GM21825 (cell line): Measurements from ENCODE around the gene ZNF559.
A peak's percentile ranks its signal among the peaks of the same experiment; 100 is the strongest.
"Not testable (repeated sequence)": the region's sequence is repeated elsewhere in the genome, so short reads cannot be mapped to it uniquely, and the experiment has no call there.

Source experiments
- ATAC-seq: cut with Tn5 transposase; IDR thresholded peaks from one replicate; pipeline ENCODE4 v1.9.1; 2021; ENCODE audit warnings: mild to moderate bottlenecking, moderate library complexity; ENCODE audit not compliant: unreplicated experiment

Gene ZNF559

GRCh38 chr19:9323919-9324583 lies at the start of gene ZNF559:
TSS of gene ZNF559 (plus strand) at chr19:9324179. CDS start at chr19:9338550, 14,371 bp downstream.
- ATAC-seq = peak; percentile 94

DNA sequence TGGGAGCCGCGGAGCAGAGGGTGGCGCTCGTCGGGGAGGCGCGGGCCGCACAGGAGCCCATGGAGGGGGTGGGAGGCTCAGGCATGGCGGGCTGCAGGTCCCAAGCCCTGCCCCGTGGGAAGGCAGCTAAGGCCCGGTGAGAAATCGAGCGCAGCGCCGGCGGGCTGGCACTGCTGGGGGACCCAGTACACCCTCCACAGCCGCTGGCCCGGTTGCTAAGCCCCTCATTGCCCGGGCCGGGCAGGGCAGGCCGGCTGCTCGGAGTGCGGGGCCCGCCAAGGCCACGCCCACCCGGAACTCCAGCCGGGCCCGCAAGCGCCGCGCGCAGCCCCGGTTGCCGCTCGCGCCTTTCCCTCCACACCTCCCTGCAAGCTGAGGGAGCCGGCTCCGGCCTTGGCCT lies 40.5 kb upstream of the ZNF559 start:
- ATAC-seq = not testable (repeated sequence)

DNA sequence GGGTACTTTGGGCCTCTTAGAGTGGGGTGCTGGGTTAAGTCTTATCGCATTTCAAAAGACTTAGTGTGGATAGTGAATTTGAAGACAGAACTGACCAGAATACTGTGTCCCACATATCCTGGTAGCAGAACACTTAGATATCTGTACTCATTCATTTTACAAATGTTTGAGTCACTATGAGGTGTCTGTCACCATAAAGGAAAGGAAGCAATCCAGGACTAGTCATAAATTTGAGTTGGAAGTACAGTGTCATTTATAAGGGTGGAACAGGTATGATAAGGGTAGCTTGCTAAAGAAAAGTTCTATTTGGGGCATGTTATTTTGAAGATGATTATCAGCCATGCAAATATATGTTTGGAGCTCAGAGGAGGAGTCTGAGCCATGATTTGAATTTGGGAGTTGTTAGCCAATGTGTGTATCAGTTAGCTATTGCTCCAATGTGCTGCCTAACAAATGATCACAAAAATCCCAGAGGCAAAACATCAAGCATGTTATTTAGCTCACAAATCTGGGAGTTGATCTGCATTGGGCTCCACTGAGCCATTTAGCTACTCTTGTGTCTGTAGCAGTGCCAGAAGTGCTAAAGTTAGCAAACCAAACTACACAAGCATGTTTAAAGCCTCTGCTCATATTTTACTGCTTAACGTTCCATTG lies 34.6 kb upstream of the ZNF559 start:
- no peak for ATAC-seq

DNA sequence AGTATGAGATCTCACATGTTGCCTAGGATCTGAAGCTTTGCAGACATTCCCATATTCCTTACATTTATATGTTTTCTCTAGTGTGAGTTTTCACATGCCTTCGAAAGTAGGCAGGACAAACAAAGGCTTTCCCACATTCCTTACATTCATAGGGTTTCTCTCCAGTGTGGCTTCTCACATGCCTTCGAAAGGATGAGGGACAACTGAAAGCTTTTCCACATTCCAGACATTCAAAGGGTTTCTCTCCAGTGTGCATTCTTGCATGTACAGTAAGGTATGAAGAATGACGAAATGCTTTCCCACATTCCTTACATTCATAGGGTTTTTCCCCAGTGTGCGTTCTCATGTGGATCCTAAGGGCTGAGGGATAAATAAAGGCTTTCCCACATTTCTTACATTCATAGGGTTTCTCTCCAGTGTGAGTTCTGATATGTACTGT lies 28.5 kb upstream of the ZNF559 start:
- ATAC-seq = no peak

GRCh38 chr19:9296336-9296735 lies 27.6 kb upstream of the ZNF559 start:
- no peak for ATAC-seq

DNA sequence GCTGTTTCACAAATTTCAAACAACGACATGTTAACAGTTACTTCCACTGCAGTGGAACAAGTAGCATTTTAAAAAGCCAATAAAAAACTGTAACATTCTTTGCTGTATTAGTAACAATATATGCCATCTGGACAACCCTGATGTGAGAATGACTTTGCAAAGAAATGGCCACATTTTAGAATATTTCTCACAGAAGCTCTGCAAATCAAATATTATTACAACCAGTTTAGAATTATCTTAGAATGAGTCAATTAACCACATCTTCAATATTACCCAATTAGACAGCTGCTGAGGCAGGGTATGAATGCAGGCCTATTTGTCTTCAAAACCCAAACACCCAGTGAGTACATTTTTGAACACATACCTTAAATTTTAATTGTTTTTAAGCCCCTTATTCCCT lies 17.5 kb upstream of the ZNF559 start:
- ATAC-seq = no peak

DNA sequence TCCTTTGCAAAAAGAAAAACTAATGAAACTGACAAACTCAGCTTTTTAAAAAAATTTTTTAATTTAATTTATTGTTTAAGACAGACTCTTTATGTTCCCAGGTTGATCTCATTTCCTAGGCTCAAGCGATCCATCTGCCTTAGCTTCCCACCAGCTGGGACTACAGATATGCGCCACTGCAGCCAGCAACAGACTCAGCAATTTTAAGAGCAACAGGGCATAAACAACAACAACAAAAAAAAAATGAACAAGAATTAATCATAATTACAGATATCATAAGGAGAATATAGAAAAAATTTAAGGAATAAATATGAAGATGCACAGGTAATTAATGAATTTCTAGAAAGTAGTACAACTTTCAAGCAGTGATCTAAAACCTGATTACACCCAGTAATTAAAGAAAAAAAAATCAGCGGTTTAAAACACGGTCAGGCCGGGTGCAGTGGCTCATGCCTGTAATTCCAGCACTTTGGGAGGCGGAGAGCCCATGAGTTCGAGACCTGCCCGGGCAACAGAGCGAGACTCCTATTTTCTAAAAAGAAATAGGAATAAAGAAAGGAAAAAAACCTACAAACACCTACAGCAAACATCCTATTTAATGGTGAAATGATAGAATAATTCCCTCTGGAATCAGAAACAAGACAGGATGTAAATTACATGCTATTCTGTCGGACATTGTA lies 15.7 kb upstream of the ZNF559 start:
- no peak for ATAC-seq

DNA sequence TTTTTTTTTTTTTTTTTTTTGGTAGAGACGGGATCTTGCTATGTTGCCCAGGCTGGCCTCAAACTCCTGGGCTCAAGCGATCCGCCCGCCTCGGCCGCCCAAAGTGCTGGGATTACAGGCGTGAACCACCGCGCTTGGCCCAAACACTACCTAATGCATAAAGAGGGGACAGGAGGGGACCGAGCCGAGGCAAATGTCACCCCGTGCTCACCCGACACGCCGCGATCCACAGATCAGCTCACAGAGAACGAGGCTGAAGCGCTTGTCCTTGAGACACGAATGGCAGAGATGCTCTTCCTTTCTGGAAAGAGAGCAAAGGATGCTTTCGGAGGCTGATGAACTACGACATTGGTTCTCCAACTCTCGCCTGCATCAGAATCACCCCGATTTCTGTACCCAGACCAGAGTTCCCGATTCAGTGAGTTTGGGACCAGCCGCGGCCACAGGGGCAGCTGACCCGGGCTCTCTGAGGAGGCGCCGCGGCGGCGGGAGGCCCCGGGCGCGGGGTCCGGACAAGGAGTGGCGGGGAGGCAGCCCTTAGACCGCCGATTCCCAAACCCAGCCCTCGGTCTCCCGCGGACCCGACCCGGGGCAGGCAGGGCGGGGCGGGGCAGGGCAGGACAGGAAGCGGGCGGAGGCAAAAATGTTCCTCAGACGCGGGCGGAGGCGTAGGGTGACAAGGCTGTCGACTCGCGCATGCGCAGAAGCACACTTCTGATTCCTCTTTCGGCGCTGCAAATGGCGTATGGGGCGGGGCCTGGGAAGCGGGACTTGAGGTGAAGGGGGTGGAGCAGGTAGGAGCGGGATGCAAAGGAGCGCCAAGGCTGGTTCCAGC lies 14.6 kb upstream of the ZNF559 start, which contains the start of gene ZNF699:
Gene ZNF699 (minus strand): TSS at position 700 of the 835 bp plus-strand sequence. CDS start 4,719 bp downstream, outside the sequence.
- peak; percentile 85 for ATAC-seq

DNA sequence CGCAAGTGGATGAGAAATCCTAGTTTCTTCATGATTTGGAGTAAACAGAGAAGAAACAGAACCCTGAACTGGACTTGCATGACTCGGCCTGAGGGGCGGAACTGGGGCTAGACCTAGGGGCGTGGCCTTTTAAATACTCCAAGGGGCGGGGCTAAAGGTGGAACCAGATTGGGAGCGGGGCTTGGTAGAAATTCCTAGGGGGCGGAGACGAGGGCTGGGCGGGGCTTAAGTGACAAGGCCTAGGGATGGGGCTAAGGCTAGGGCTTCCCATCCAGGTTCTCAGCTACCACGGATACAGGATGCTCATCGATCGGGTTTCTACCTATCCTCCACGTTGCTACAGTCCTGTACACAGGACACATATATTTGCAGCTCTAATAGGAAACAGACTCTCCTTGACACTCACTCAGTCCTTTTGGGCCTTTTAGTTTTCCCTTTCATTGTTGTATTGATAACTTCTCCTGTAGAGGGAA lies 14.0 kb upstream of the ZNF559 start:
- peak; percentile 75 for ATAC-seq

DNA sequence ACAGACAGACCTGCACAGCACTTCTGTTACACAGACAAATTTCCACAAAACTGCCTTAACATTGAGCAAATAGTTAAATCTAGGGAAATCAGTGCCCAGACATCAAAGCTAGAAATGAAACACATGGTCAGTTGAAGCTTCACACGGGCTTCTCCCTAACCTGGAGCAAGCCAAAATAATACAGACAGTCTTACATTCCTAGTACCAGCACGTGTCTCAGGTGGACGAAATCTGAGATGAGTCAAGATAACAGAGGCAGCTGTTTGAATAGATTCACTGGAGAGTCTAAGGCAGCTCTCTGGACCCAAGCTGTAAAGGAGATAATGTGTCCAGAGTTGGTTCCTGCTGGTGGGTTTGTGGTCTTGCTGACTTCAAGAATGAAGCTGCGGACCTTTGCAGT lies 10.2 kb upstream of the ZNF559 start:
- ATAC-seq = no peak

- ATAC-seq = no peak
These were observed 2.6 kb upstream of the ZNF559 start for GRCh38 chr19:9321338-9321737.

DNA sequence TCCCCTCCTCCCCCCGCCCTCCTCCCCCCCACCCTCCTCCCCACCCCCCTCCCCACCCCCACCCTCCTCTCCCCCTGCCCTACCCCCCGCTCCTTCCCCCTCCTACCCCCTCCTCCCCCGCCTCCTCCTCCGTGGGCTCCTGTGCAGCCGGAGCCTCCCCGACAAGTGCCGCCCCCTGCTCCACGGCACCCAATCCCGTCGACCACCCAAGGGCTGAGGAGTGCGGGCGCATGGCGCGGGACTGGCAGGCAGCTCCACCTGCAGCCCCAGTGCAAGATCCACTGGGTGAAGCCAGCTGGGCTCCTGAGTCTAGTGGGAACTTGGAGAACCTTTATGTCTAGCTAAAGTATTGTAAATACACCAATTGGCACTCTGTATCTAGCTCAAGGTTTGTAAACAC lies 2.2 kb upstream of the ZNF559 start:
- not testable (repeated sequence) for ATAC-seq

DNA sequence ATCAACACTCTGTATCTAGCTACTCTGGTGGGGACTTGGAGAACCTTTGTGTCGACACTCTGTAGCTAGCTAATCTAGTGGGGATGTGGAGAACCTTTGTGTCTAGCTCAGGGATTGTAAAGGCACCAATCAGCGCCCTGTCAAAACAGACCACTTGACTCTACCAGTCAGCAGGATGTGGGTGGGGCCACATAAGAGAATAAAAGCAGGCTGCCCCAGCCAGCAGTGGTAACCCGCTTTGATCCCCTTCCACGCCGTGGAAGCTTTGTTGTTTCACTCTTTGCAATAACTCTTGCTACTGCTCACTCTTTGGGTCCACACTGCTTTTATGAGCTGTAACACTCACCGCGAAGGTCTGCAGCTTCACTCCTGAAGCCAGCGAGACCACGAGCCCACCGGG lies 1.8 kb upstream of the ZNF559 start:
- ATAC-seq = not testable (repeated sequence)

DNA sequence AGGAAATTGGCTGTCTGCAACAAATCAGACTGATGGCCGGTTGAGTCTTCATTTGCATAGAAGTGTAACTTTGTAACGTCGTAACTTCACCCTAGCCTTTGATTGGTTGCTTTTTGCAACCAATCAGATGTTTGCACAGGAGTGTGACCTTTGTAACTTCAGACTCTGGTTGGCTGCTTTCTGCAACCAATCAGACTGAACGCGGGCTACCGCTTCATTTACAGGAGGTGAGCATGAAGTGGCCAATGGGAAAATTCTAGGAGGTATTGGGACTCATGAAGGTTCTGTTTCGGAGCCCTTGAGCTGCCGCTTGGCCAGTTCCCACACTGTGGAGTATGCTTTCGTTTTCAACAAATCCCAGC lies 441 bp upstream of the ZNF559 start:
- peak; percentile 27 for ATAC-seq

DNA sequence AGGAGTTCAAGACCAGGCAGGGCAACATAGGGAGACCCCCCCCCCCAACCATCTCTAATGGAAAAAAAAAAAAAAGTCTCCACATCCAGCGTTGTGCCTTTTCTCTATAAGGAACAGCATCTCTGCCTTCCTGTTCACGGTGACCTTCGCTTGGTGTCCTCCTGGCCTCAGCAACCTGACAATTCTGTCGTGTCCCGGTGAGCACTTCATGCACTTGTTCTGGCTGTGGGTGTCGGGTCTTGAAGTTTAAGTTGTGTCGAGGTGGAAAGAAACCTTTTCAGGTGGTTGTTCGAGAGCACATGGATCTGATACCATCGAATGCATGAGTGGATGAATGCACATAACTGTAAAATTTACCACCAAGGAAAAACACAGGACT lies 594 bp downstream of the ZNF559 start:
- ATAC-seq = no peak

GRCh38 chr19:9329999-9330398 lies 6.0 kb downstream of the ZNF559 start:
- no peak for ATAC-seq

- ATAC-seq = no peak
These were observed 18.8 kb downstream of the ZNF559 start for GRCh38 chr19:9342610-9343304.

DNA sequence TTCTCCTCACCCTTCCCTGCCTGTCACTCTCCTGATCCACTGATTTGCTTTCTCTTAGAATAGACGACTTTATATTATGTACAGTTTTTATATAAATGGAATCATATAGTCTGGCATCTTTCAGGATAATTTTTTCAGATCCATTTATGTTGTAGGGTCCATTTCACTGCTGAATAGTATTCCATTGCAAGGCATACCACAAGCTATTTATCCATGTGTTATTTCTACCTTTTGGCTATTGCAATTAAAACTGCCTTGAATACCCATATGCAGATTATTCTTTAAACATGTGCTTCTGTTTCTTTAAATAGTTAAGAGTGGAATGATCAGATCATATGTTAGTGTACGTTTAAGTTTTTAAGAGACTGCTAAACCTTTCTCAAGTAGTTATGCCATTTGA lies 21.0 kb downstream of the ZNF559 start:
- ATAC-seq = no peak

DNA sequence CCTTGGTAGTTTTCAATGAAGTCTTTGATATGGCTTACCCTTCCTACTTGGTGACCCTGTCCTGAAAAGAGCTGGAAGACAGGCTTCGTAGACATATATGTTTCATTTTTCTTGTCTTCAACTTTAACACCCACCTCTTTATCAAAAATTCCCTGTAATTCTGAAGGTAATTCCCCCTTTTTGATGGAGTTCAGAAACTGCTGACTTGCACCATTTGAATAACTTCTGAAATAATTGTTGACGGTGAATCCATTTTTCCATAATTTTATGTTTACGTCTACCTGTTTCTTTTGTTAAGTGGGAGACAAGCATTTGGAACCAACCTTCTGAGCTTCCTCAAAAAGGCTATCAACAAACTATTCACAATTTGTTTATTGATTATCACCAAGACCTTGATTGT lies 24.3 kb downstream of the ZNF559 start:
- ATAC-seq = no peak

DNA sequence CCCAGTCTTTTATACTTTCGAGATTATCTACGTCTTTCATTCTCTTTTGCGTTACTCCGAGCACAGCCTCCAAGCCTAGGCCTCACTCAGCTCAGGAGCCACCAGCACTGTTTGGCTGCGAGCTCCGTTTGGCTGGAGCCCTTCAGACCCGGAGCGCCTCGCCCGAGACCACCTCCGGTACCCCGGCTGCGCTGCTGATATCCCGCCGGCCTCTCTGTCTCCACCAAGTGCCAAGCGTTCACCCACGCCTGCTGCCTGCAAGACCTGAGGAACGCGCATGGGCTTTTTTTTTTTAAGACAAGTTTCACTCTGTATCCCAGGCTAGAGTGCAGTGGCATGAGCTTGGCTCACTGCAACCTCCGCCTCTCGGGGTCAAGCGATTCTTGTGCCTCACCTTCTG lies 24.7 kb downstream of the ZNF559 start:
- no peak for ATAC-seq
